ENCODE measurements around the gene RBFOX1.

DNA sequence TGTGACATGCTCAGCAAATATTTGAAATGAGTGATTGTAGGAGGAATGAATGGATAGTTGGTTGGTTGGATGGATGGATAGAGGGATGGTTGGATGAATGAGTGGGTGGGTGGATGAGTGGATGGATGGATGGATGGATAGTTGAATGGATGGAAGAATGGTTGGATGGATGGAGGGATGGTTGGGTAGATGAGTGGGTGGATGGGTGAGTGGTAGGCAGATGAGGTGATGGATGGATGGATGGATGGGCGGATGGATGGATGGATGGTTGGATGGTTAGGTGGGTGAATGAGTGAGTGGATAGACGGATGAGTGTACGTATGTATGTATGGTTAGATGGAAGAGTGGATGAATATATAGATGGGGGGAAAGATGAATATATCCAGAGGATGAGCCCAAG is 137.7 kb downstream of the RBFOX1 start:
- TF ChIP-seq, protein P1, sequence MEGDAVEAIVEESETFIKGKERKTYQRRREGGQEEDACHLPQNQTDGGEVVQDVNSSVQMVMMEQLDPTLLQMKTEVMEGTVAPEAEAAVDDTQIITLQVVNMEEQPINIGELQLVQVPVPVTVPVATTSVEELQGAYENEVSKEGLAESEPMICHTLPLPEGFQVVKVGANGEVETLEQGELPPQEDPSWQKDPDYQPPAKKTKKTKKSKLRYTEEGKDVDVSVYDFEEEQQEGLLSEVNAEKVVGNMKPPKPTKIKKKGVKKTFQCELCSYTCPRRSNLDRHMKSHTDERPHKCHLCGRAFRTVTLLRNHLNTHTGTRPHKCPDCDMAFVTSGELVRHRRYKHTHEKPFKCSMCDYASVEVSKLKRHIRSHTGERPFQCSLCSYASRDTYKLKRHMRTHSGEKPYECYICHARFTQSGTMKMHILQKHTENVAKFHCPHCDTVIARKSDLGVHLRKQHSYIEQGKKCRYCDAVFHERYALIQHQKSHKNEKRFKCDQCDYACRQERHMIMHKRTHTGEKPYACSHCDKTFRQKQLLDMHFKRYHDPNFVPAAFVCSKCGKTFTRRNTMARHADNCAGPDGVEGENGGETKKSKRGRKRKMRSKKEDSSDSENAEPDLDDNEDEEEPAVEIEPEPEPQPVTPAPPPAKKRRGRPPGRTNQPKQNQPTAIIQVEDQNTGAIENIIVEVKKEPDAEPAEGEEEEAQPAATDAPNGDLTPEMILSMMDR (IDR thresholded peaks at IDR 0.05; ENCODE audit: poor library complexity, severe bottlenecking): no peak
- TF ChIP-seq MXI1 (conservative IDR thresholded peaks at IDR 0.05; ENCODE audit: poor library complexity, severe bottlenecking): no peak
- TF ChIP-seq TAF1 (IDR thresholded peaks at IDR 0.05; ENCODE audit: low read depth): no peak
- TF ChIP-seq EP300 (conservative IDR thresholded peaks at IDR 0.05; ENCODE audit: poor library complexity, severe bottlenecking): no peak
- TF ChIP-seq EZH2 (IDR thresholded peaks at IDR 0.05; ENCODE audit: borderline replicate concordance, insufficient read depth, low read length, poor library complexity, severe bottlenecking): no peak
- no peak for TF ChIP-seq SMC3 (conservative IDR thresholded peaks at IDR 0.05; ENCODE audit: poor library complexity)
- TF ChIP-seq POLR2AphosphoS5 (IDR thresholded peaks at IDR 0.05): no peak
